A673 (cell line): ENCODE measurements around the gene SP140L. TPM values are rescaled to one million over a fixed set of nuclear protein-coding genes. Genes with fewer than 3 reads are reported as not detected.
"Not testable (repeated sequence)": the region's sequence is repeated elsewhere in the genome, so short reads cannot be mapped to it uniquely, and the experiment has no call there.

Experiments
- Bru-seq: library from RNA; stranded (reverse); fragments of 400-500 nt; gene quantifications from one replicate; lab custom pipeline; 2021; lab: Mats Ljungman, UMichigan
- BruChase-seq, 2 experiments: library from RNA; stranded (reverse); fragments of 400-500 nt; gene quantifications; one replicate each; lab custom pipeline; 2021; lab: Mats Ljungman, UMichigan
- BruUV-seq: library from RNA; stranded (reverse); fragments of 400-500 nt; replicated peaks from 2 replicates; lab custom pipeline; 2021; lab: Mats Ljungman, UMichigan
- CTCF ChIA-PET: fragments of 300-600 bp; sonication (Branson Sonifier 250); formaldehyde crosslinking; loops from one replicate; lab custom pipeline; 2022; ENCODE audit warnings: antibody characterized with exemption; lab: Charles Lee
- POLR2A ChIA-PET: fragments of 300-600 bp; sonication (Branson Sonifier 250); formaldehyde crosslinking; loops from one replicate; lab custom pipeline; 2022; ENCODE audit warnings: antibody characterized with exemption; ENCODE audit not compliant: low non-redundant PET; lab: Charles Lee
- DNase-seq: peaks from one replicate; pipeline ENCODE4 v3.0.0-alpha.2; 2015; ENCODE audit warnings: low spot score
- H3K27ac ChIP-seq: fragments of 200-600 bp; sonication (generic); 2 replicates; pipeline ENCODE4 v1.5.1; 2016; ENCODE audit warnings: mixed run types, low read depth, mild to moderate bottlenecking, mixed read lengths, antibody characterized with exemption, low read length; ENCODE audit not compliant: poor library complexity, severe bottlenecking
- H3K27me3 ChIP-seq: fragments of 200-600 bp; sonication (generic); replicated peaks from 2 replicates; pipeline ENCODE4 v1.6.1; 2017; ENCODE audit warnings: mixed run types, low read depth, mild to moderate bottlenecking, mixed read lengths, antibody characterized with exemption, low read length; ENCODE audit not compliant: insufficient read depth, poor library complexity
- H3K36me3 ChIP-seq: fragments of 200-600 bp; sonication (generic); 2 replicates; pipeline ENCODE4 v1.6.1; 2016; ENCODE audit warnings: mixed run types, mild to moderate bottlenecking, mixed read lengths, antibody characterized with exemption, low read length; ENCODE audit not compliant: insufficient read depth, poor library complexity, severe bottlenecking
- H3K4me1 ChIP-seq: fragments of 200-600 bp; sonication (generic); 2 replicates; pipeline ENCODE4 v1.6.1; 2017; ENCODE audit warnings: mixed run types, mild to moderate bottlenecking, mixed read lengths, antibody characterized with exemption, low read length; ENCODE audit not compliant: insufficient read depth, poor library complexity, severe bottlenecking
- H3K4me3 ChIP-seq: fragments of 200-600 bp; sonication (generic); 2 replicates; pipeline ENCODE4 v1.5.1; 2016; ENCODE audit warnings: low read depth, mixed run types, mild to moderate bottlenecking, mixed read lengths, low read length; ENCODE audit not compliant: poor library complexity, severe bottlenecking
- H3K9me3 ChIP-seq: fragments of 200-600 bp; sonication (generic); 2 replicates; pipeline ENCODE4 v1.6.1; 2016; ENCODE audit warnings: mixed run types, low read depth, mild to moderate bottlenecking, mixed read lengths, antibody characterized with exemption, low read length; ENCODE audit not compliant: poor library complexity, severe bottlenecking
- EZH2 ChIP-seq: fragments of 200-600 bp; sonication (generic); IDR thresholded peaks from 2 replicates; pipeline ENCODE4 v1.6.1; 2017; ENCODE audit warnings: borderline replicate concordance, low read depth, mild to moderate bottlenecking, mixed read lengths, antibody characterized with exemption, low read length; ENCODE audit not compliant: poor library complexity, severe bottlenecking
- intact Hi-C: fragments of 100-400 bp; cut with micrococcal nuclease; formaldehyde crosslinking; loops from one replicate; pipeline ENCODE4 v1.10.0; 2022; ENCODE audit not compliant: unreplicated experiment
- long read RNA-seq: library from polyadenylated mRNA; stranded (forward); transcript quantifications from one replicate; pipeline ENCODE4 v2.0.0, GENCODE V29; 2022
- total RNA-seq: library from RNA; stranded (reverse); gene quantifications from 2 replicates; pipeline ENCODE4 v1.2.3, GENCODE V29; 2021
- TF ChIP-seq, protein P1 (sequence below): fragments of 300-800, 200-600 bp; sonication (generic); conservative IDR thresholded peaks from 2 replicates; pipeline ENCODE4 v1.5.1; 2017; ENCODE audit warnings: low read depth, mild to moderate bottlenecking, antibody characterized with exemption, low read length, moderate library complexity, mixed read lengths

SP140L gene
- 0.37 and 0.61 TPM in 2 replicates for total RNA-seq
- percentile 29 among the genes with signal in this experiment for Bru-seq, nascent RNA
- BruChase-seq, experiment 1, labeled RNA remaining after a 2-hour chase, result percentile 27 among the genes with signal in this experiment
- BruChase-seq, experiment 2, labeled RNA remaining after a 6-hour chase, result percentile 20 among the genes with signal in this experiment
- long read RNA-seq, partial matches to known transcripts, result 0 of 1 reads
- long read RNA-seq, other reads (novel, unspliced or antisense), result 0 of 1 reads

DNA sequence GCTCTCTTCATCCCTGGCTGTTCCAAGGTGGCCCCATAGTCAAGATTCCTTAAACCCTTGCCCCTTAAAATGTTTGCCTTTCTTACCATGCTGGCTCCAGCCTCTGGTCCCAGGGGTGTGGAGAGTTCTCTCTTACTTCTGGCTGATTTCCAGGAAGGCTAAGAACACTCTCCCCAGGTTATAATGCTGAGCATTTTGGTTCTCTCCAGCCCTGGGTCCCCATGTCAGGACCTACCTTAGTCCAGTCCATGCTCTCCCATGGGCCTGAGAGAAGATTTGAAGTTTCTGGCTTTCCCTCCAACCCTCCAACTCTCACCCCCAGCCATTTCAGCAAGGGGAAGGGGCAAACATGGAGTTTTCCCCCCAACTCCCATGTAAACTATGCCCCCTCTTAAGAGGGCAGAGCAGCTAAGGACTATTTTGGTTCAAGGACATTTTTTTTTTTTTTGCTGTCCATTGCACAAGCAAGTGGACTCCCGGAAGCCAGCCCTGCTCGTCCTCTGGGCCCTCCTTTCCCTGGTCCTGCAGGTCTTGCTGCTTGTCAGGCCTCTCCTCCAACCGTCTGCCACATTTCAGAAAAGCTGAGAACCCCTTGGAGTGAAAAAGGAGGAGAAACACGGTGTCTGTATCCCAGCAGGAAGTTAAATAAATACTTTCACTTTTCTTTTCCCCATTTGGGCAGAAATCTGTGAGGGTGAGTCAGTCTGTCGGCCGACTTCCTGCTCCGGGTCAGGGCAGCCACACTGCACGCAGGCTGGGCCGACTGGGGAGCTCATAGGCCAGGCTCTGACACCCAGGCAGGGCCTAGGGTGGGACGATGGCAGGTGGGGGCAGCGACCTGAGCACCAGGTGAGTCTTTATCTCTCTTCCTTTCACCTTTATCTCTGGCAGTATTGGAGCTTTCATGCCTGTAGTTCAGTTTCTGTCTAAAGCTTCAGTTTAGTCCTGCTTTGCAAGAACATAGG lies at the start of gene SP140L:
Gene SP140L, plus strand, starts transcription at position 741 of the 965 bp plus-strand sequence. Its CDS starts 77 bp downstream, at position 818.
- intact Hi-C loops, result no loop called here
- Histone ChIP-seq H3K27me3 (no peaks in the 10 kb centered on the region), H3K4me1 (no peaks in the 10 kb centered on the region), H3K9me3 (no peaks in the 10 kb centered on the region), H3K4me3 (no peak within 1 kb of the TSS), H3K36me3 (no peaks in the 10 kb centered on the region), H3K27ac (no peak within 1 kb of the TSS)
- no TSS peak for BruUV-seq
- ChIA-PET POLR2A (no interaction called here), CTCF (no interaction called here)
- DNase-seq, result no peak
- TF ChIP-seq EZH2, result no peak
- TF ChIP-seq, protein P1, sequence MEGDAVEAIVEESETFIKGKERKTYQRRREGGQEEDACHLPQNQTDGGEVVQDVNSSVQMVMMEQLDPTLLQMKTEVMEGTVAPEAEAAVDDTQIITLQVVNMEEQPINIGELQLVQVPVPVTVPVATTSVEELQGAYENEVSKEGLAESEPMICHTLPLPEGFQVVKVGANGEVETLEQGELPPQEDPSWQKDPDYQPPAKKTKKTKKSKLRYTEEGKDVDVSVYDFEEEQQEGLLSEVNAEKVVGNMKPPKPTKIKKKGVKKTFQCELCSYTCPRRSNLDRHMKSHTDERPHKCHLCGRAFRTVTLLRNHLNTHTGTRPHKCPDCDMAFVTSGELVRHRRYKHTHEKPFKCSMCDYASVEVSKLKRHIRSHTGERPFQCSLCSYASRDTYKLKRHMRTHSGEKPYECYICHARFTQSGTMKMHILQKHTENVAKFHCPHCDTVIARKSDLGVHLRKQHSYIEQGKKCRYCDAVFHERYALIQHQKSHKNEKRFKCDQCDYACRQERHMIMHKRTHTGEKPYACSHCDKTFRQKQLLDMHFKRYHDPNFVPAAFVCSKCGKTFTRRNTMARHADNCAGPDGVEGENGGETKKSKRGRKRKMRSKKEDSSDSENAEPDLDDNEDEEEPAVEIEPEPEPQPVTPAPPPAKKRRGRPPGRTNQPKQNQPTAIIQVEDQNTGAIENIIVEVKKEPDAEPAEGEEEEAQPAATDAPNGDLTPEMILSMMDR, result no peak

DNA sequence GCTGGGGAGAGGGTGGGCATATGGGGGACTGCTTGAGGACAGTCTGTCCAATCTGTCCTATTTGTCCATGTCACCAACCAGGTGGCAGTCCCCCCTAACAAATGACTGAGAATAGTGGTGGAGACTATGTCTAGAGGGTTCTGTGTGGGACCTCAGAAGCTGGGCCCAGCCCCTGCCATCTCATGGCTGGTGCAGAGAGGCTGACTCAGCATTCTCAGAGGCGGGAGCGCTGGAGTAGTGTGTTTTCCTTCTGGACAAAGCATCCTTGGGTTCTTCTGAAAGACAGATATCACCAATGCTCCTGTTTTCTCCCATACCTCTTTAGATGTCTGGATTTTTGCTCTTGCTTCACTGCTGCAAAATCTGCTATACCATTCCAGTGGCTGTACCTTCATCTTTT lies 44.1 kb upstream of the SP140L start:
- ChIA-PET POLR2A (no interaction called here), CTCF (no interaction called here)
- H3K4me3 ChIP-seq, result no peak overlapping the region
- H3K9me3 ChIP-seq, result no peaks in the 10 kb centered on the region
- no peaks in the 10 kb centered on the region for H3K4me1 ChIP-seq
- no peak overlapping the region for H3K27ac ChIP-seq
- no peaks in the 10 kb centered on the region for H3K36me3 ChIP-seq
- intact Hi-C loops, result no loop called here
- TF ChIP-seq EZH2, result no peak
- TF ChIP-seq, protein P1, result no peak
- no peaks in the 10 kb centered on the region for H3K27me3 ChIP-seq
- no TSS peak for BruUV-seq
- no peak for DNase-seq

DNA sequence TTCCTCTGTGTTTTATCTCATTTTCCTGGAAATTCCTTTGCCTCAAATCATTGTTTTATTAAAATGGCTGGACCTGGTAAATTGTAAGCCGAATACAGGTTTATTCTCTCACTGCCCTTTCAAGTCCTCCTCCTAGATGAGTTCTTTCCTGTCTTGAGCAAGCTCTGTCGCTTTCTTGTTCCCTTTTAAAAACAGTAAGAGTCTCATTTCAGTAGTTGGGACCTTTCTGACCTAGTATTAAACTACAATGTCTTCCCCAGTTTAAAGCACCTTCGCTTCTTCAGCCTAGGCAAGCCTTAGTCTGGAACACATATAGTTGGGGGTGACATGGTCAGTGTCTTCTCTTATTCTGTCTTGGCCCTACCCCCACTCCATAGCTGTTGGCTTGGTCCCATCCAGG lies 40.9 kb upstream of the SP140L start:
- POLR2A ChIA-PET, result no interaction called here
- H3K4me1 ChIP-seq, result no peaks in the 10 kb centered on the region
- no peak overlapping the region for H3K4me3 ChIP-seq
- H3K27ac ChIP-seq, result no peak overlapping the region
- H3K9me3 ChIP-seq, result no peaks in the 10 kb centered on the region
- DNase-seq, result no peak
- intact Hi-C loops, result no loop called here
- CTCF ChIA-PET, result no interaction called here
- TF ChIP-seq, protein P1, result no peak
- TF ChIP-seq EZH2, result no peak
- H3K36me3 ChIP-seq, result no peaks in the 10 kb centered on the region
- no TSS peak for BruUV-seq
- no peaks in the 10 kb centered on the region for H3K27me3 ChIP-seq

DNA sequence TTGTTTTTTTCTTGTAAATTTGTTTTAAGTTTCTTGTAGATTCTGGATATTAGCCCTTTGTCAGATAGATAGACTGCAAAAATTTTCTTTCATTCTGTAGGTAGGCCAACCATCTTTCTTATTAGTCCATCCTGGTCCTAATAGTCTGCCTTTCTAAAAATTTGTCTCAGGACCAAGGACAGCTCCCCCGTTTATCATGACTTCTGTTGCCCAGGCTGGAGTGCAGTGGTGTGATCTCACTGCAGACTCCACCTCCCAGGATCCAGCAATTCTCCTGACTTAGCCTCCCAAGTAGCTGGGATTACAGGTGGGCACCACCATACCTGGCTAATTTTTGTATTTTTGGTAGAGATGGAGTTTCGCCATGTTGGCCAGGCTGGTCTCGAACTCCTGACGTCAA lies 37.7 kb upstream of the SP140L start:
- BruUV-seq, H3K9me3 ChIP-seq, intact Hi-C loops, POLR2A ChIA-PET, H3K27me3 ChIP-seq, H3K36me3 ChIP-seq, CTCF ChIA-PET, H3K4me3 ChIP-seq, H3K4me1 ChIP-seq, H3K27ac ChIP-seq: not testable (repeated sequence)
- peak; percentile 21 for DNase-seq
